ENCODE data around the gene TRPM3. TPM values are rescaled to one million over a fixed set of nuclear protein-coding genes. Genes with fewer than 3 reads are reported as not detected.
A peak's percentile ranks its signal among the peaks of the same experiment; 100 is the strongest.
"Not testable (repeated sequence)": the region's sequence is repeated elsewhere in the genome, so short reads cannot be mapped to it uniquely, and the experiment has no call there.

Gene TRPM3
- total RNA-seq, 1 donor from 2014 or later = 0.35 TPM

GRCh38 chr9:70654144-70654543 lies 467.3 kb downstream of the TRPM3 start:
- no peak for DNase-seq
- Histone ChIP-seq H3K27ac (no peak overlapping the region), H3K9me3 (peaks cover 6% of the 10 kb centered on the region), H3K36me3 (no peaks in the 10 kb centered on the region), H3K27me3 (no peaks in the 10 kb centered on the region), H3K4me3 (no peak overlapping the region), H3K4me1 (no peaks in the 10 kb centered on the region)
- TF ChIP-seq CTCF (IDR thresholded peaks at IDR 0.05) = no peak
- no peak for ATAC-seq
- intact Hi-C loops (cut with DNase I) = no loop called here

- not testable (repeated sequence) for H3K36me3 ChIP-seq, H3K27ac ChIP-seq, H3K4me1 ChIP-seq, H3K27me3 ChIP-seq, ATAC-seq, DNase-seq, H3K9me3 ChIP-seq, H3K4me3 ChIP-seq
- intact Hi-C loops (cut with DNase I) = loop anchor here (10.0 kb wide), 1 partner anchor 600 kb away; no protein-coding TSS in a partner anchor
These were observed 476.8 kb downstream of the TRPM3 start for GRCh38 chr9:70644627-70645026.

GRCh38 chr9:70642341-70642740 lies 479.1 kb downstream of the TRPM3 start:
- no peak overlapping the region for H3K27ac ChIP-seq
- H3K4me1 ChIP-seq = no peaks in the 10 kb centered on the region
- DNase-seq (no peak), ATAC-seq (no peak)
- no peaks in the 10 kb centered on the region for H3K36me3 ChIP-seq
- peaks cover 4% of the 10 kb centered on the region for H3K27me3 ChIP-seq
- H3K4me3 ChIP-seq = no peak overlapping the region
- intact Hi-C loops (cut with DNase I) = loop anchor here (10.0 kb wide), 1 partner anchor 602 kb away; no protein-coding TSS in a partner anchor
- TF ChIP-seq CTCF (IDR thresholded peaks at IDR 0.05) = no peak
- H3K9me3 ChIP-seq = no peaks in the 10 kb centered on the region

GRCh38 chr9:70641631-70642030 lies 479.8 kb downstream of the TRPM3 start:
- no peak overlapping the region for H3K4me3 ChIP-seq
- H3K36me3 ChIP-seq = no peaks in the 10 kb centered on the region
- intact Hi-C loops (cut with DNase I) = loop anchor here (10.0 kb wide), 1 partner anchor 603 kb away; no protein-coding TSS in a partner anchor
- no peak for DNase-seq
- no peaks in the 10 kb centered on the region for H3K4me1 ChIP-seq
- H3K9me3 ChIP-seq = no peaks in the 10 kb centered on the region
- H3K27me3 ChIP-seq = peaks cover 4% of the 10 kb centered on the region
- H3K27ac ChIP-seq = no peak overlapping the region
- TF ChIP-seq CTCF (IDR thresholded peaks at IDR 0.05) = no peak
- no peak for ATAC-seq

- TF ChIP-seq CTCF (IDR thresholded peaks at IDR 0.05) = no peak
- intact Hi-C loops (cut with DNase I) = loop anchor here (10.0 kb wide), 1 partner anchor 604 kb away; no protein-coding TSS in a partner anchor
- no peak for ATAC-seq
These were observed 480.4 kb downstream of the TRPM3 start for GRCh38 chr9:70641031-70641430.

GRCh38 chr9:70639853-70640814 lies 481.3 kb downstream of the TRPM3 start:
- intact Hi-C loops (cut with DNase I) = loop anchor here (10.0 kb wide), 1 partner anchor 605 kb away; no protein-coding TSS in a partner anchor
- peak; percentile 62 for TF ChIP-seq CTCF (IDR thresholded peaks at IDR 0.05)
- Histone ChIP-seq H3K27ac (no peak overlapping the region), H3K36me3 (no peaks in the 10 kb centered on the region), H3K27me3 (peaks cover 4% of the 10 kb centered on the region), H3K4me3 (no peak overlapping the region), H3K4me1 (no peaks in the 10 kb centered on the region), H3K9me3 (no peaks in the 10 kb centered on the region)
- peak; percentile 66 for ATAC-seq
- no peak for DNase-seq

More at GRCh38 chr9:70641031-70641430, 480.4 kb downstream of the TRPM3 start:
- Histone ChIP-seq H3K27ac (no peak overlapping the region), H3K27me3 (peaks cover 4% of the 10 kb centered on the region), H3K9me3 (no peaks in the 10 kb centered on the region), H3K4me1 (no peaks in the 10 kb centered on the region), H3K4me3 (no peak overlapping the region), H3K36me3 (no peaks in the 10 kb centered on the region)
- DNase-seq = no peak

Measured in upper lobe of right lung (tissue), 1 donor.